Measurements from ENCODE around the gene WDR41. TPM values are rescaled to one million over a fixed set of nuclear protein-coding genes. Genes with fewer than 3 reads are reported as not detected.
A peak's percentile ranks its signal among the peaks of the same experiment; 100 is the strongest.

WDR41 gene
- total and polyA plus RNA-seq, 8 donors, result 11.4 to 103 (median 35.7) TPM

DNA sequence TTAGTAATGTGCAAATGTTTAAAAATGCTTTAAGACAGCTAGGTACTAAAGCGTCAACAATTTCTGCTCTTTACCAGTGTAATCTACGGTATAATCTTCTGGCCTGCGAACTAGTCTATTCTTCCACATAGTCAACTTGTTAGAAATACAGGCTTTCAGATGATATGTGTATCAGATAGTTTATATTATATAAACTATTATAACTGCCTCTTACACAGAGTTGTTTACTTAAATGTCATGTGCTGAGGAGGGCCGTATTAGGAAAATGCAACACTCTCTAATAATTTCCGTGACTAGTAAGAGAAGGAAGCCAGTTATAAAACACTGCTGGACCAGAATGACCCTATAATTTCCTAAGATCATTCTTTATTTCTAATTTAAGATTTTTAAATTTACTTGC lies 63.6 kb downstream of the WDR41 start:
- no peaks in the 10 kb centered on the region for H3K9me3 ChIP-seq
- no peak overlapping the region for H3K4me3 ChIP-seq
- 53 to 73% (median 66%) methylated on average over 5 of the region's 5 CpGs for WGBS, 5 donors
- H3K36me3 ChIP-seq, result peaks cover under 1 to 57% (median 42%) of the 10 kb centered on the region in 4 donors
- H3K4me1 ChIP-seq, result peaks cover 4 to 38% (median 21%) of the 10 kb centered on the region in 4 donors
- H3K27ac ChIP-seq, result peak overlapping the region in 2 of 5 donors; percentile 11 to 47
- no peak for DNase-seq
- no peaks in the 10 kb centered on the region for H3K27me3 ChIP-seq
- intact Hi-C loops (cut with DNase I; ENCODE audit: low total_unique reads), result no loop called here
- TF ChIP-seq POLR2A (IDR thresholded peaks at IDR 0.05) (no peak), CTCF (IDR thresholded peaks at IDR 0.05) (no peak), POLR2AphosphoS5 (IDR thresholded peaks at IDR 0.05) (no peak), EP300 (IDR thresholded peaks at IDR 0.05) (no peak)

DNA sequence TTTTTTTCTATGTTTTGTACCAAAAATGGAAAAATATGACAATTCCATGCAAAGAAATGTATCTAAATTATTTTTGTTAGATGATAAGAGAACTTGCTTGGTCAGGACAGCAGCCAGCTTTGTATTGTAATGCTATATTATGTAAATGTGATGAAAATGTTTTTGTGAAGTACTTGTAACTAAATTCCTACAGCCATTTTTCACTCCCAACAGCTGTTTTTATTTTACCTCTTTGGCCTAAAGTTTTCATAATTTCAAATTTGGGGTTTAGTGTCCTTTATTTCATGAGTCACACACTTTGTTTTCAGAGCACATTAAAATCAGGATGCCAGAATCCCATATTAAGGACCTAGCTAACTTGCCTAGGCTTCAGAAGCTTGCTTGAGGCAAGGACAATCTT lies 64.1 kb downstream of the WDR41 start:
- Histone ChIP-seq H3K36me3 (peaks cover 0 to 53% (median 37%) of the 10 kb centered on the region in 4 donors), H3K4me3 (no peak overlapping the region), H3K27me3 (no peaks in the 10 kb centered on the region), H3K9me3 (no peaks in the 10 kb centered on the region), H3K27ac (peak overlapping the region in 2 of 5 donors; percentile 11 to 47), H3K4me1 (peaks cover 4 to 38% (median 21%) of the 10 kb centered on the region in 4 donors)
- TF ChIP-seq EP300 (IDR thresholded peaks at IDR 0.05), result no peak
- TF ChIP-seq CTCF (IDR thresholded peaks at IDR 0.05), result no peak
- TF ChIP-seq POLR2AphosphoS5 (IDR thresholded peaks at IDR 0.05), result no peak
- TF ChIP-seq POLR2A (IDR thresholded peaks at IDR 0.05), result no peak
- no peak for DNase-seq
- intact Hi-C loops (cut with DNase I; ENCODE audit: low total_unique reads), result no loop called here

- Histone ChIP-seq H3K4me3 (no peak overlapping the region), H3K4me1 (peaks cover 4 to 38% (median 21%) of the 10 kb centered on the region in 4 donors), H3K36me3 (peaks cover 0 to 40% (median 26%) of the 10 kb centered on the region in 4 donors), H3K9me3 (no peaks in the 10 kb centered on the region), H3K27ac (peak overlapping the region in 3 of 5 donors; percentile 4 to 23 (median 9)), H3K27me3 (no peaks in the 10 kb centered on the region)
- intact Hi-C loops (cut with DNase I; ENCODE audit: low total_unique reads), result no loop called here
- no peak for TF ChIP-seq CTCF (IDR thresholded peaks at IDR 0.05)
- no peak for TF ChIP-seq EP300 (IDR thresholded peaks at IDR 0.05)
- TF ChIP-seq POLR2A (IDR thresholded peaks at IDR 0.05), result no peak
- TF ChIP-seq POLR2AphosphoS5 (IDR thresholded peaks at IDR 0.05), result no peak
- DNase-seq, result no peak
- 53 to 75% (median 66%) methylated on average over 2 of the region's 2 CpGs for WGBS, 5 donors
Measured at GRCh38 chr5:77426670-77427069, 65.4 kb downstream of the WDR41 start.

- WGBS, 5 donors, result 35 to 51% (median 47%) methylated on average over 8 of the region's 8 CpGs
- intact Hi-C loops (cut with DNase I; ENCODE audit: low total_unique reads), result no loop called here
Measured at GRCh38 chr5:77425998-77426659, 66.0 kb downstream of the WDR41 start.

More at GRCh38 chr5:77425998-77426659, 66.0 kb downstream of the WDR41 start:
- no peak for TF ChIP-seq POLR2AphosphoS5 (IDR thresholded peaks at IDR 0.05)
- TF ChIP-seq POLR2A (IDR thresholded peaks at IDR 0.05), result no peak
- TF ChIP-seq EP300 (IDR thresholded peaks at IDR 0.05), result no peak
- TF ChIP-seq CTCF (IDR thresholded peaks at IDR 0.05), result no peak
- Histone ChIP-seq H3K36me3 (peaks cover 0 to 34% (median 24%) of the 10 kb centered on the region in 4 donors), H3K9me3 (no peaks in the 10 kb centered on the region), H3K27me3 (no peaks in the 10 kb centered on the region), H3K4me1 (peaks cover 4 to 38% (median 21%) of the 10 kb centered on the region in 4 donors), H3K27ac (peak overlapping the region in 3 of 5 donors; percentile 4 to 23 (median 9)), H3K4me3 (no peak overlapping the region)
- DNase-seq, result no peak
